GM19351 (cell line): Measurements from ENCODE around the gene IL9.

Source experiments
- ATAC-seq: cut with Tn5 transposase; IDR thresholded peaks from one replicate; pipeline ENCODE4 v1.9.1; 2021; ENCODE audit warnings: mild to moderate bottlenecking, moderate library complexity; ENCODE audit not compliant: unreplicated experiment

Gene IL9

DNA sequence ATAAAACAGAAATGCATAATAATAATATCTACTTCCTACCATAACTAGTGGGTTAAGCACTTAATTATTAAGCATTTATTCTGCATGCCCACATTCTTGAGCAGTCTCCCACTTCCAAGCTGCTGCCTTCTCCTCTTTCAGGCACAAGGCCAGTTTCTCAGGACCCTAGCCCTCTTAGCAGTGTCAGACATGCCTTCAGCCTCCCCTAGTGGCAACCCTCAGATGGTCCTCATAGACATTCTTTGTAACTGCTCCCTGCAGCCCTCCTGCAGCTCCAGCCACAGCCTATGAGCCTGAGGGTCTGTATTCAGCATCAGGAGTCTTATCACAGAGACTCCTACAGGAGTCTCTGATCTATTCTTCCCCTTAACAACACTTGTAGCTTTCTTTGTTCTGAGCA is 3.9 kb downstream of the IL9 start:
- ATAC-seq, result no peak

DNA sequence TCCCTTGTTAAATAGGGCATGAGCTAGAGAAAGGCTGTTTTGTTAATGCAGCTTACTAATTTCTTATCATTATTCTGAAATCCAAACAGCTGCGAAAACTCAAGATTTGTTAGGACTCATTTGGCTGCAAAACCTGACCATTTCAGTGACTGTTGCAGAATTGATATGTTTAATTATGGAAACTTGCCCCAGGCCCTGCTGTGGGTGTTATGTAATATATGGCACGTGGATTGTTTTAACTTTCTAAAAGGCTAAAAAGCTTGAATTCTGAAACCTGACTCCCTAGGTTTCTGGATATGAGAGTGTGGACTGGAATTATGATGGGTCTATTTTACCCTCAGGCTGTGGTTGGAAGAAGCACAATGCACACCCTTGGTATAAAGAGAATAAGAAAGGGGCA is 4.4 kb downstream of the IL9 start:
- no peak for ATAC-seq

DNA sequence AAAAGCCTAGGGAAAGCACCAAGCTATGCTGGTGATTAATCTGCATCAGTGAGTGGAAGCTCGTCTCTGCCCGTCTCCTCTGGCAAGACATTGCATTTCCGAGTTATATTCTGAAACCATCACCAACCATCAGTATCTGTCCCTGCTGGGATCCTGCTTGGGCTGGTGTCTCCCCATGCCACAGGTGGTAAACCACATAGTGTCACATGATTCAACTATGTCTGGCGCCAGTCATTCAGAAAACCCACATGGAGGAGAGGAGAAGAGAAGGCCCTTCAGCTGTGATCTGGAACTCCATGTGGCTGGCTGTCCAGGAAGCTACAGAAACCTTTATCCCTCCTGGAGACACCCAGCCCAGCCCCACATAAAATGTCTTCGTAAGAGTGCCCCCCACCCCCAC is 4.8 kb downstream of the IL9 start:
- ATAC-seq, result peak; percentile 45

DNA sequence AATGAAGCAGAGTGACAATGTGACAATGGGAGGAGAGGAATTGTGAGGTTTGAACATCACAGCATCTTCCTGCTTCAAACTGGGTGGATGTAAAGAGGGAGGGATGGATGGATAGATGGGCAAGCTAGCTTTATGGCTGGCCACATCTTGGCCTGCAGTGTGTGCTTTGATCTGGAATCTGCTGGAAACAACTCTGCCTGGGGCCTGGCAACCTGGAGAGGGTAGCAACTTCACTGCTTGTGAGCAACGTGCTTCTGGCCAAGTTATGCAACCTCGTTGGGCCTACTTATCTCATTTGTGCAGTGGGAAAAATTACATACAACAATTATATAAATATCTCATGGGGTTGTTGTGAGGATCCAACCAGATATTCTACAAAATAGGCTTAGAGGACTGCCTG is 5.3 kb downstream of the IL9 start:
- ATAC-seq, result no peak

DNA sequence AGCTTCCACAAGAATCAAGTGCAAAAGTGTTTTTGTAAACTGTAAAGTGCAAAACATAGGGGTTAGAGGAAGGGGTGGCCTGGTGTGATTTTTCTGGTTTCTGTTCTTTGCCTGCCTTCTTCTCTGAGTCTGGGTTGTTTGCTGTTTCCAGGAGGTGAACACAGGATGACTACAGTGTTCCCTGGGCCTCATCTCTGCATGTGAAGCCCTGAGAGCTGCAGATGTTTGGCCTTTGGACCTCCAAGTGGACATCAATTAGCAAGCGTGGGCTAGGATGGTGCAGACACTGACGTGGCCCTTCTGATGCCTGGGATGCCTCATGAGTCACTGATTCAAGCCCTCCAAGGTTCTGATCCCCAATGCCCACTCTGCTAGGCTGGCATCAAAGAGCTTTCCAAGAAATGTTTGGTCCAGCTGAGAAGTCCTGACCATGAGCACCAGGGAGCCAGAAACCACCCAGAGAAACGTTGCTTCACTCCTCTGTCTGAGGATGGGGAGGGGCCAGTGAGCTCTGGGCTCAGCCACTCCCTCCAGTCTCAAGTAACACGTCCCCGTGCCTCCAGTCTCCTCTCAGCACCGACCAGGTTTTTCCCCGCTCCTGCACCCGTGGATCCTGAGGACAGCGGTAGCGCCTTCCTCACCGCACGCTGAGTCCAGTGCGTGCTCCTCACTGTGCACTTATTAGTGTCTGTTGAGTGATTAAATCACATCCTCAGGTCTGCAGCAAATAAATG is 7.6 kb downstream of the IL9 start:
- ATAC-seq, result no peak

DNA sequence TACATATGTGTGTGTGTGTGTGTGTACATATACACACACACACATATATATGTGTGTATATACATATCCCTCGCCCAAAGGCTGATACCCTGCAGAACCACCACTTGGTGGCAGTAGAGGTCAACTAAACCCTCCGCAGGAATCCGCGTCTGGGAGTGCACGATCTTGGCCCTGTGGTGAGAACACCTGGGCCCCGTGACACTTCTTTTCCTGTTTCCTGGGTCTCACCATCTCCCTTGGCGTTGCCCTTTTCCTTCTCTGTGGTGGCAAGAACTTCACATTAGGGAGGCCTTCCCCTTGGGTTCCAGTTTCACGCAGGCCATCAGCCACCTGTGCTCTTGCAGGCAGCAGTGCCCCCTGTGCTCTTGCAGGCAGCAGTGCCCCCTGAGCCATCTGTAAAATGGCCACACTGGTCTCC is 8.2 kb downstream of the IL9 start:
- peak; percentile 91 for ATAC-seq

DNA sequence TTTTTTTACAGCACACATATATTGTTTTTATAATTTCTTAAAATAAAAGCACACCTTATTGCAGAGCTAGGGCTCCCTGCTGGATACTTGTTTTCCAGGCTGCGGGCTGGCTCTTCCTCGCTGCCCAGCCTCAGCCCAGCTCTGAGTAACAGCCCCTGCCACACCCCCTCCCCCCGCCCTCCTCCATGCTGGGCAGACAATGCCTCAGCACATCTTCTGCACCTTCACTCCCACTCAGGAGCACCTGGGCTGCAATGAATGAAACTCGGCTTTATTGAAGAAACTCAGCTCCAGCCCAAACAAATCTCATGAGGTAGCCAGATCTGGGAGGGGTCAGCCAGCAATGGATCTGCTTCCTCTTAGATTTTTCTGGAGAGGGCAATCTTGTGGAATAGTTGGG is 9.5 kb downstream of the IL9 start:
- ATAC-seq, result no peak

DNA sequence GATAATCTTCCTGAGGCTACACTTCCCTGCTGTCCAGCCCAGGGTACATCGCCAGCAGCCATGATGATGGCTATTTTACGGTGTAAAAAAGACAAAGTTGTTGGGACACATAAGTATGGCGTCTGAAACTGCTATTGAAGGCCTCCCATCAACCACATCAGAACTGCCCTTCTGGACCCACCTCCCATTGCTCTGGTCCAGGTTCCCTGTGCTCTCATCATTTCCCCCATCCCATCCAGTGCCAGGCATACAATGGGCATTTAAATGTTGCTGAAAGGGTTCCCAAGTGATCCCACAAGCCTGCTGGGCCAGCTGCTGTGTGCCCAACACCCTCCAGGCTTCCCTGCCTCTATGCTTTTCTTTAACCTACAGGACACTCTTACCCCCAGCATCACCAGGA is 10.6 kb downstream of the IL9 start:
- ATAC-seq, result no peak

DNA sequence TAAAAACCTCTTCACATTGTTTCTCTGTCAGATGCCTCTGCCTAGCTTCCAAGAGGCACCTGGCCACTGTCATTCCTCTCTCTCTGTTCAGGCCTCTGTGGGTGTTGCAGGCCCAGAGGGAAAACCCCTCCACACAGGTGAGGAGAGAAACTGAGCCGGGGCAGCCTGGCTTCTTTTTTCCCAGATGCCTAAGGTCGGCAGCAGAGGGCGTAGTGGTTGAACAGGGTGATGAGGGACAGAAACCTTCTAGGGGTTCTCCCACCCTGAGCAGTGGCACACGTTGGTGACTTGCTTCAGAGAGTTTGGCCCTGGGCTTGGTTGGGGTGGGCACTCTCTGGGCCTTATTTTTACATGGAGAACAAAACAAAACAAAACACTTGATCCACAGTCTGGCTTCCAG is 12.2 kb downstream of the IL9 start:
- no peak for ATAC-seq

DNA sequence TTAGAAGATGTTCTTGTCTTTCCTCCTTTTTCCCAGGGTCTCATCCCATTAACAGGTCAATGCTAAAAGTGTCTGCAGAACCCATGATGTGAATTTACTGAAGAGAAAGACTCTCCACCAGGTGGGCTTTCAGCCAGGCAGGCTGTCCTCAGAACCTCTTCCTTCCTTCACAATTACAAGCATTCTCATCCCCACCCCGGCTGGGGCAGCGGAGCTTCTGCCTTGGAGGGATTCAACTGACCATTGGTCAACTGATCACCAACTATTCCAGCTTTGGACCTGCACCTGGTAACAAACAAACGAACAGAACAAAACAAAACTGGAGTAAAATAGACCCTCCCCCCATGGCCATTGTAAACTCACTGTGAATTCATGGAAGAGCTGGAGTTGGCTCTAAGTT is 12.6 kb downstream of the IL9 start:
- no peak for ATAC-seq

DNA sequence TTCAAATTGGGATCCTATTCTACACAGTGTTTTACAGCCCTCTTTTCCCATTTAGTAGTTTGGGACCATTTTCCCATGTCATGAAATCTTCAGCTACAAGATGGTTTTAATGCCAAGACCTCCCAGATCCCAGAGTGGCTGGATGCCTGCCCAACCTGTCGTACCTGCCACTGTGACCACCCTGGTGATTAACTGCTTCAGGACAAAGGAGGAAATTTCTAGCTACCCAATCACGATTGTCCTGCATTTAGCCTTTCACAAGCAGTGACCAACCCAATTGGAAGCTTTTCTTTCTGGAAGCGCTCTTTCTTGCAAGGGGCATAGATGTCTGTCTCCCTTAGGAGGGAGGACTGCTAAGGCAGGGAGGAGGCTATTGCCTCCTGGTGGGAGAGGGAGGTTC is 13.8 kb downstream of the IL9 start:
- ATAC-seq, result no peak

DNA sequence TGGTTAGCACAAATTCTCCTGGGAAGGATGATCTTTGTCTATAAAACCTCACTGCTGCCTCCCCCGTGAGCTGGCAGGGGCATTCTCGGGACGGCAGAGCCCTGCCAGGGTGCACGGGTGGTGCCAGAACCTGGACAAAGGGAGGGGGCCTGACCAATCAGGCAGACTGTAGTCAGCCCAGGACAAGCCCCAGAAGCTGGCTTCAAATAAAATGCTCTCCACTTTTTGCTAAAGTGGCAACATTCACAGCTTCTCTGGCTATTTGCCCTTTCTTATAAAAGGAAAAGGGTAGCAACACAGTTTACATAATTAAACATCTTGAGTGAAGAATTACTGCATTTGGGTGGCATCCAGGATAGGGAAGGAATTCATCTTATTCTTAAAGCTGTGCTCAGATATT is 14.4 kb downstream of the IL9 start:
- ATAC-seq, result no peak

DNA sequence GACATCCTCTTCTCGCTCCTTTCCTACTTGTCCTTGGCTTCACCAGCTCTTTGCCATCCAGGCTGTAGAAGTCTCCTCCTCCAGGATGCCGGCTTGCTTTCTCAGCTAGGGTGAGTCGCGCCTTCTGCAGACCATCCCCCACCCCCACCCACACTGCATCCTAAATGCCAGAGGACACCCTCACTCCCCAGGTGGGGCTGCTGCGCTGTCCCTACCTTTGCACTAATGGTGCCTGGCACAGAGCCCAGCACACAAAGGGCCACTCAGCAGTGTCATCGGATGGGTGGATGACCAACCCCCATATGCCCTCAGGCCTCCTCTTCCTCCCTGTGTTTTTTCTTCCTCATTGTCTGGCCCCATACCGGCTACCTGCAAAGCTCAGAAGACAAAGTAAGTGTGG is 14.8 kb downstream of the IL9 start:
- no peak for ATAC-seq

DNA sequence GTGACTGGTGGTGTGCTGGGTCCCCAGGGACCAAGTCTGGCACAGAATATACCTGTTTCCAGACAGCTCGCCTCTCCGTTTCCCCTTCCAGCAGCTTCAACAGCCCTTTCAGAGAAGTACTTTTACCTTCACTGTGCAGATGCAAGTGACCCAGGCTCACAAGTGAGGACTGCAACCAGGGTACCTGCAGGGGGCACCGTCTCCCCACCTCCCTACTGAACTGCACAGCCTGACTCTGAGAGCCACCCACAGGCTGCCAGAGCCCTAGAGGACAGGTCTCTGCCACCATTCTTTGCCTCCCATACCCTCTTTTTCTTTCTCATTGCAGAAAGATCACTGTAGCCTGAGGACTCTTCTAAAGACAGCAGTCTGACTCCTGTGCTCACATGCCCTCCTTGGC is 15.4 kb downstream of the IL9 start:
- peak; percentile 64 for ATAC-seq

DNA sequence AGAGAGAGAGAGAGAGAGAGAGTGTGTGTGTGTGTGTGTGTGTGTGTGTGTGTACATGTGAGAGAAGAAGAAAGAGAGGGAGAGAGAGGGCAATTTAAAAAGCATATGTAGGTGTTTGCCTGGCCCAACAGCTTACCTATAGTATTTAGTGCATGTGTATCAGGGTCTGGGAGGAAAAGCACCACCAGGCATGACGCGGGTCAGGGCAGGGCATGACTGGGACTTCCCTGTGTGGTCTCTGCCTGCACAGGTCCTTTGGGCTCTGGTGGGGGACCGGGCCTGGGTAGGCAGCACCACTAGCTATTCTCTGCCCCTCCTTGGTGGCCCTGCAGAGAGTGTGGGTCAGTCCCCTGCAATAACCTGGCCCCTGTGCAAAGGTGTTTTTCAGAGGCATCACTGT is 16.1 kb downstream of the IL9 start:
- no peak for ATAC-seq

DNA sequence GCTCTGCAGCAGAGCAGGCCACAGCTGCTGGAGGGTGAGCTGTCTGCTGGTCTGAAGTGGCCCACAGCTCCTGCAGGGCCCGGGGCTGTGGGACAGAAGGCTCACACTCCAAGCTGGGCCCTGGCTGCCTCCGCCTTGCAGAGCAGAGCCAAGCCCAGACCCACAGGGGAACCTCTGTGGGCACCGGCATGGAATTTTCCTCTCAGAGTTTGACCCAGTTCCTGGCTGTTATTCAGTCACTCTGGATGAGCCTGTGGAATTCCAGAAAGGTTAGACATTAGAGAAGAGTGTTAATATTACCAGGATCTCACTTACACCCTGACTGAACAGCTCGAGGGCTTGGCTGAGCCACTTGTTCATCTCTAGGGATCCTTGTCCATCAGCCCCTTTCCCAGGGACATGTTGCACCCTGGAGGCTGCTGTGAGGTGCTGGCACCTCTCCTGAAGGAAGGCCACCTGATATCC is 17.5 kb downstream of the IL9 start:
- ATAC-seq, result no peak

DNA sequence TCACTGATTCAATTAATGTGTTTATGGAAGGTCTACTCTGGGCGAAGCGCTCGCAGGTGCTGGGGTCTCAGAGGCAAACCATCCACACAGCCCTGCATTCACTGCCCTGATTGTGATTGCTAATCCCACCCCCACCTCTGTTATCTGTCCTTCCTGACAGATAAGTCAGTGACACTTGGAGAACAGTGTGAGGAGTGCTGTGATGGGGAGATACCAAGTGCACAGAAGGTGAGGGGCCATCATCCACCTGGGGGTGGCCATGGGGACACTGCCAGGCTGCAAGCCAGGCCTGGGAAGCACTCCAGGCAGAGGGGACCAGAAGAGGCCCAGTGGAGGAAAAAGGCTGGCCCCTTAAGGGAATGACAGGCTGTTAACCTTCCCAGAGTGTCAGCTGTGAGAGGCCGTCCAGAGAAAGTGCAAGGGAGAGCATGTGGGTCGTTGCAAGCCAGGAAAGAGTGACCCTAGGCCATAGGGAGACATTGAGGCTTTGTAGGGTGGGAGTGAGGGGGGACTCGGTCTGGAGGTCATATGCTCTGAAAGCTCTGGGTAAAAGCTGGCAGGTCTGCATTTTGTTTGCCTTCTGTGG is 18.0 kb downstream of the IL9 start:
- ATAC-seq, result no peak

DNA sequence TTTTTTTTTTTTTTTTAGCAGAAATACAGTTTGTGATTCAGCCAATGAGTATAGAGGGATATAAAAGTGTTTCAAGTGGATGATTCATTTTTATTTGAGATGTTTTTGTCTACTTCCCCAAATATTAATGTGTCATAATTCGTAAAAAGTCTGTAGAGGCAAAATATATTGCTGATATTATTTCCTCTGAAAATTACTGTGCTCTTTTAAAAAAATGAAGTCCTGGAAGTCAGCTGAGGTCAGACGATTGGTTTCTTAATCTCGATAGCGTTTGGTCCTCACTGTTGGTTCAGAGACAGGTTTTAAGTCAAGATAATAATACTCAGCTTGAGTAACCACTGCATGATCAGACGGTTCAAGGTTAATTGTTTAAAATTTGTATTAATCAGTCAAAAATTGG is 19.5 kb downstream of the IL9 start:
- ATAC-seq, result no peak

DNA sequence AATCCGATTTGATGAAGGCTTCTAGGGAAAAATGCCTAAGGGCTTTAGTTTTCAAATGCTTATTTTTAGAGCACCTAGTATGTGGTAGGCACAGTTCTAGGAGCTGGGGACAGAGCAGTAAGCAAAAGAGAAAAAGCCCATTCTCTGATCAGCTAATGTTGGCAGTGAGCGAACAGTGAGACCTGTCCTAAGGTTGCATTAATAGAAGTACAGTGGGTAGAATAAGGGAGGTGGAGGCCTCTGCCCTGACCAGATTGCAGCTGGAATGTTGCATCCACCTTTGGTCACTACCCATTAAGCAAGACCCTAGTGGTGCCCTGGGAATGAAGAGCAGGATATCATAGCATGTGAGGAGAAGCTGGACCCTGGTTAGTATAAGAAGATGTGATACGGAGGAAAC is 20.1 kb downstream of the IL9 start:
- no peak for ATAC-seq

DNA sequence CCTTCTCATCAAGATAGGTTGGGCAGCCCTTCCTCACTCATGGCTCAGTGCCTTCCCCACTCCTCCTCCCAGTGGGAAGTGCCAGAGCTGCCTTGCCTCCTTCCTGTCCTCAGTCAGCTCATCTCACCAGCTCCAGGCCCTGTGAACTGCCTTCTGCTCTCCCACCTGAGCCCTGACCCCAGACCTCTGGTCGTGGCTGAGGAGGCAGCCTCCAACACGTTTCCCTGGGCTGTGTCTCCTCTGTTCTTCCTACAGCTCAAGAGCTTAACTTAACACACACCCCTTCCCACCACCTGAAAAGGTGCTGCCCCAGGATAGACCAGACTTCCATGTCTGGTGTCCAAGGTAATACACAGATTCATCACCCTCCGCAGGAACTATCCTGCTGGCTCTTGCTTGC is 21.2 kb downstream of the IL9 start:
- ATAC-seq, result no peak

DNA sequence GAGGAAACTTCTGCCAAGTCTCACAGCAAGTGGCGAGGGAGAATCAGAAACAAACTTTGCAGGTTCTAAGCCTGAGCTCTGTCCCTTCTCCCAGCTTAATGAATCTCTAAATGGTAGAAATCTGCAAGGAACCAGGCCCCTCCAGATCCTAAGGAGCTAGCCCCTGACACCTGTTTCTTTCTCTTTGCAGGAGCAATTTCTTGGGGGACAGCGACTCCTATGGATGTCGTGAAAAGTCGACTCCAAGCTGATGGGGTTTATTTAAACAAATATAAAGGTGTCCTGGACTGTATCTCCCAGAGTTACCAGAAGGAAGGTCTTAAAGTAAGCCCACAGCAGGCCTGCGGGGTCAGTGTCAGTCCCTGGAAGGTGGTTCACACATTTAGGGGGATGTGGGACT is 21.8 kb downstream of the IL9 start:
- no peak for ATAC-seq

DNA sequence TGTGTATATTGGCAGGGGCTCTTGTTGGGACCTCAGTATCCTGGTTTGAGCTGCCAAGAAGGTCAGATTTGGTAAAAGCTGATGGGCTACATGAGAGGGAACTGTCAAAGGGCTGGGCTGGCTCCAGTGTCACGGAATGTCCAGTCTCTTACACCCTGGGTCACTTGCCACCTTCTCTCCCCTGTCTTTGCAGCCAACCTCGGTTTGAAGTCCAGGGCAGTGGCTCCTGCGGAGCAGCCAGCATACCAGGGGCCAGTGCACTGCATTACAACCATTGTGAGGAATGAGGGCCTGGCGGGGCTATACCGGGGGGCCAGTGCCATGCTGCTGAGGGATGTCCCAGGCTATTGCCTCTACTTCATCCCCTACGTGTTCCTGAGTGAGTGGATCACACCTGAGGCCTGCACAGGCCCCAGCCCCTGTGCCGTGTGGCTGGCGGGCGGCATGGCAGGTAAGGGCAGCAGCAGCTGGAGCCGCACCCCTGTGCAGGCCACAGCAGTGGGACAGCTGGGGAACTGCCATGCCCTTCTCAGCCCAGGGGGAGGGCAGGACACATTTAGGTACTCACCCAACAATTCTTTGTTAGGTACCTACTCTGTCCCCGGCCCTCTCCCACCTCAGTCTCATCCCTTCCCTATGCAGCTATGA is 24.2 kb downstream of the IL9 start:
- no peak for ATAC-seq
